HG03571 (cell line): ENCODE measurements around the gene PDGFRB.

Source experiments
- ATAC-seq: cut with Tn5 transposase; IDR thresholded peaks from one replicate; pipeline ENCODE4 v1.9.1; 2021; ENCODE audit not compliant: unreplicated experiment

The PDGFRB gene

DNA sequence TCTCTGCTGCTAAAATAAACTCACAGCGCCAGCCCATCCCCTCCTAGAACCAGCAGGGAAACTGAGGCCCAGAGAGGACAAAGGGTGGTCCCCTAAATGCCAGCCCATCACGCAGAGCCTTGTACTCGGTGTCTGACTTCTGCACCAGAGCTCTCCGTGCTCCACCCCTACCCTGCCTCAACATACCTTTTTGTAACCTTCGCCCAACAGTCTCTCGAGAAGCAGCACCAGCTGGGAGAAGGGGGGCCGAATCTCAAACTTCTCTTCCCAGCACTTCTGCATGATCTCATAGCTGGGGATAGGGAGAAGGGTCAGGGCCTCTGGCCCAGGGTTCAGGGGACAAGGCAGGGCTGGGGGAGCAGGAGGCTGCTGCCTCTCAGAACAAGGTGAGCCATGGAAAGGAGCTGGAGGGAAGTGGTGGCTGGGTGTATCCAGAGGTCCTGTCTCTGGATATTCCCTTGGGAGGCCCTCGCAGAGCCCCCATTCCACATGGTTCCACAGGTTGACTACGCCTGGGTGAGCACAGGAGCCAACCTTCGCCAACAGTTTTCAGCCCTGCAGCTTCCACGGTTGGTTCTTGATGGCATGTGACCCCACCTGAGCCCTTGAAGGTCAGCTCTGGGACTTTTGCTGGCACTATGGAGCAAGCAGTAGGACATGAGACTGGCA lies 37.0 kb downstream of the PDGFRB start:
- no peak for ATAC-seq

GRCh38 chr5:150117945-150118560 lies 37.6 kb downstream of the PDGFRB start:
- ATAC-seq = no peak

GRCh38 chr5:150116667-150117400 lies 38.8 kb downstream of the PDGFRB start:
- no peak for ATAC-seq

DNA sequence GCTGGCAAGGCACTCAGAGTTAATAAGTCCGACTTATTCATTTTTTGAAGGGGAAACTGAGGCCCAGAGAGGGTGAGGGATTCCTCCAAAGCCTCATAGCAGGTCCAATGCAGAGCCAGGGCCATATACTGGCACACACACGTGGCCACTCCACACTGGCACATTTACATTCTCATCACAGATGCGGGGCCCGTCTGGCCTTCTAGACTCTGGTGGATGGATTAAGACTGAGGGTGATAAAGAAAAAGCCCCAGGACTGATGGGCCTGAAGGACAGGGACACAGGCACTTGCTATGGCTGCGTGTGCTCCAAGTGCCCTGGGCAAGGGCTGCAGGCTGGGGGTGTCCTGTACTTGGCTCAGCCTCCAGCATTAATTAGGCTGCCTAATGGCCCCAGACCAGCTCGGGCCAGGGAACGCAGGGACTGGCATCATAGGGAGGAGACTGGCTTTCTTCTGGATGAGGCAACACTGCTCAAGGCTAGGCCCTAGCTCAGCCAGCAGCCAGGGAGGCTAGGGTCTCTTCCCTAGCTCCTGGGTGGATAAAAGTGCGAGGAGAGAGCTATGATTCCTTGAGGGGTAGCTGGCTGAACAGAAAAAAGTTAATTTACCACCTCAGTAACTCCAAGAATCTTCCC lies 40.8 kb downstream of the PDGFRB start:
- ATAC-seq = no peak

DNA sequence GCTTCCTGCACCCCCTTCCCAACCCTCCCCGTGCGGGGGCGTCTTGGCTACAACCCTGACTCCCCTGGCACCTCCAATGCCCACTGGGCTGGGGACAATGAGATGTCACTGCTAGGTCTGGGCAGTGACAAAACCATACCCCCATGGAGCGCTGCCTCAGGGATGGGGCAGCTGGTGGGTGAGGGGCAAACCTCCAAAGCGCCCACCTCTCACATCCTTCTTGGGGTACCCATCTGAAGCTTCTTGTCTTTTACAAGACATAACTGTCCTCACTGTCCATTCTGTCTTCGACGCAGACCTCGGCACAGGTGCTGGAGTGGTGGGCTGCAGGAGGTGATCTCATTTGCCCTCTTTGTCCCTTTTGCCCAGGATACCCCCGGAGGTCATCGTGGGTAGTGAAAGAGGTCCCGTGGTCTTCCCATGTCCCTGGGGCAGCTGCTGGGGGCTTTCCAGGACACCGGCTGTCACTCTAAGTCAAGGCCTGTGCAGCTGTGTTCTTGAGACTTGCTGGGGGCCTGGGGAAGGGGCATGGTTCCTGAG lies 41.5 kb downstream of the PDGFRB start:
- no peak for ATAC-seq

DNA sequence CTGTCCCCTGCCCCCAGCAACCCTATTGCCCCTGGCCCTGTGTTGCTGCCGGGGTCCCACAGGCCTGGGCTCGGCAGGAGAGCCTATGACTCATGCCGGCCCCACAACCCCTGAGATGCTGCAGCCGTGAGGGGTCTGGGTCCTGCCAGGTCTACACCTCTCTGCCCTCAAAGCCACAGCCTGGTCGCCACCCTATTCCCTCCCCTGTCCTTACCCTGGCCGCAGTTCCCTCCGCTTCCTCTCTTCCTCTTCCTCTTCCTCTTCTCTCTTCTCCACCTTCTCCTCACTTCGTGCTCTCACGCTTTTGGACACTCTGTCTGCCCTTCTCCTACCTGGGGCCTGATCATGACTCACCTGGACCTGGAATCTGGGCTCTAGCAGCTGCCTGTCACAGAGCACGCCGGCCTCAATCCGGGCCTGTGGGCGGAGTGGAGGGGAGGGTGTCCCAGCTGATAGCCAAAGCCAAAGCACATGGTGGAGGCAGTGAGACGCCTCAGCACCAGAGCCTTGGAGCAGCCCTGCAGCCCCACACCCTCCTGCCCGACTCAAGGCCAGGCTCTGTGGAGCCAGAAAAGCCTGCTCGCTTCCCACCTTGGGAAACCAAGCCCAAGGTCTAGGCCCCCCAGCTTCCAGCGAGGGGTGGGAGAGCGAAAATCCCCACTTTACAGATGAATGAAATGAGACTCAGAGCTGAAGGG lies 42.4 kb downstream of the PDGFRB start:
- ATAC-seq = no peak

GRCh38 chr5:150112201-150113046 lies 43.2 kb downstream of the PDGFRB start:
- no peak for ATAC-seq

- no peak for ATAC-seq
Measured at GRCh38 chr5:150111122-150111521, 44.5 kb downstream of the PDGFRB start.

DNA sequence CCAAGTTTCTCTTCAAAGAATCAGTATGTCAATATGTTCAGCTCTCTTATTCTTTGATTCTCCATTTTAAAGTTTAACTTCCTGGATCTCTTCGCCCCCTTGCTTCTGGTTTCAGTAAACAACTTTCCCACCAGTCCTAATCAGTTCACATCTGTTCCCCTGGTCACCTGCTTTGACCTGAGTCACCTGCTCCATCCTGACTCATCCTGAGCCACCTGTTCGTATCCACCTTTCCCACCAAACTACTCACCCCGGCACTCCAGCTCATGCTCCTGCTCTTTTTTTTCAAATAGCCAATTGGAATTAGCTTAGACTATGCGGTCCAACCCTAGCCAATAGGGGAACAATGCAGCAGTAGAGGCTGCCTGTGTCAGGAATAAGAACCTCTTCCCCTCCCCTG lies 45.7 kb downstream of the PDGFRB start:
- ATAC-seq = no peak

DNA sequence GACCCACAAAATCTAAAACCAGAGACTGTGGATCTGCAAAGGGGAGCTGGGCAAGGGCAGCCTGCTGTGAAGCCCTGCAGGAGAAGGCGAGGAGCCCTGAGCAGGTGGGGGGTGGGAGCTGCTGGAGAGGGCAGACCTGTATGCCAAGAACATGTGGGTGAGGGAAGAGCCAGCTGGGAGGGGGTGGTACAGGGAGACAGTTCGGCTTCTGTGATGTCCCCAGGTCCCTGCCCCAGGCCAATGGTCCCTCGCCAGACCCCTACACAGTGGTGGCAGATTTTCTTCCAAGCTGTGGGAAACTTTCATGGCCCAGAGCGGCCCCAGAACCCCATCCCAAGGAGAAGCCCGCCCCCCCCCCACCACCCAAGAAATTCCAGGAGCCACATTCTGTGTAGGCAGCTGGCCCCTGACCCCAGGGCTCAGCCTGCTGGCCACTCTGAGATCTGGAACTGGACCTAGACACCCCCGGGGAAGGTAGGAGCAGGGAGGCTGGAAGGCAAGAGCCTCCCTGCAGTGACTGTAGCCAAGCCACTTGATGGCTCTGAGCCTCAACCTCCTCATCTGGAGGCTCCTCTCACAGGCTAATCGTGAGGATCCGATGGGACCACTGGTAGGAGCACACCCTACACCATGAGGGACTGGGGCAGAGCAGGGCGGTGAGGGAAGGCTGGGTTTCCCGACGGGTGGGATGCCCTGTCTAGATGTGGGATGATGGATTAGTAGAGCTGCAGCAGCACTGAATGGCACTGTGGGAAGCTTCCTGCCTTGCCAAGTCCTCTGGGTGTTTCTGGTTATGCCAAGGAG lies 46.7 kb downstream of the PDGFRB start:
- ATAC-seq = no peak

- no peak for ATAC-seq
Measured at GRCh38 chr5:150107909-150108447, 47.7 kb downstream of the PDGFRB start.

DNA sequence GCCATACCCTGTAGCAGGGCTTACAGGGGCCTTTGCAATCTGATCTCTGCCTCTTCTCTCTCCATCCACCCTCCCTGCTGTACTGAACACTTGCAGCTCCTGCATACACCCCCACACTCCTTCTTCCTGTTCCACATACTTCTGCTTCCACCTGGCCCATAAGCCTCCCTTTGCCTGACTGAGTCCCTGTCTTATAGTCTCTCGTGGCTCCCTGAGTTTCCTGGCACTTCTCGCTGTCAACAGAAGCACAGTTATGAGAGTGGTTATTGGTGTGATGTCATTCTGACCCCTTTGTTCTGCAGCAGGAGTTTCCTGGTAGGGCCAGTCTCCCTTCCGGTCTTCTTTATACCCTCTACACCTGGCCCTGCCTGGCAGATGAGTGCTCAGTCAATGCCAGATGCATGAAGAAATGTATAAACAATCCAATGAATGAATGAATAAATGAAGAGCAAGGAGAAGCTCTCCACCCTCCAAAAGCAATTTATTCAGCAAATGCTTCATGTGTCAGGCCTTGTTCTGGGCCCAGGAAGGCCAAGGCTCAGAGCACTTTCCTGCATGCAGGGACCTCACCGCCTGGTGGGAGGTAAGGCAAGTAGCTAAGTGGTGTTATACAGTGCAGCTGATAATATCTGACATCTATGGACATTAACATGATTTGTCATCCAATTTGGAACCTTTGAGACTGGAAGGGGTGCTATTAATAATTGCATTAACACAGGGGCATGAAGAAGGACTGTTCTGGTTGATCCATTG lies 48.8 kb downstream of the PDGFRB start:
- no peak for ATAC-seq

DNA sequence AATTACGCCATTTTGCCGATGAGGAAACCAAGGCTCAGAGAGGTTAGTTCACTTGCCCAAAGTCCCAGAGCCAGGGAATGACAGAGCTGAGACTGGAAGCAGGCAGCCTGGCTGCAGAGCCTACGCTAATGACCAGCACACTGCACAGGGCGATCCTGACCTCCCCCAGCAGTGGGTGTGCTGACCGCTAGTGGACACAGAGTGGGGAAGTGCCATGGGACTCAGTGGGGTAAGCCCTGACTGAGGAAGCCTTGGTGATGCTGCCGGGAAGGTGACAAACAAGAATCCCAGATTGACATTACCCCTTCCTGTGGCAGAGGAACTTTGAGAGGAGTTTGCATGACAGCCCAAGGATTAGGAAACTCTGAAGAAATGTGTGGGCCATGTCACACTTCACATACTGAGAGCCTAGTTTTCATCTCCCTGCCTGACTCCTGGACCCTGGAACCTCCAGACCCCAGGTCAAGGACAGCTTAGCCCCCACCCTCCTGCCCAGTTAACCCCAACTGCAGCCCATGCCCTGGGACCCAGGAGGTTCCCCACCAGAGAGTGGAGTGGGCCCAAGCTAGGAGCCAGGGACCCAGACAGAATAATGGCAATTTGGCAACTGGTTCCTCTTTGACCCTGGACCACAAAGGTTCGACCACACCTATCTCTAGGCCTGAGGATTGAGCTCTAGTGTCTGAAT lies 49.6 kb downstream of the PDGFRB start:
- ATAC-seq = no peak

GRCh38 chr5:150104550-150104870 lies 51.1 kb downstream of the PDGFRB start:
- ATAC-seq = no peak

- ATAC-seq = no peak
Measured at GRCh38 chr5:150103678-150104549, 51.7 kb downstream of the PDGFRB start.

- ATAC-seq = no peak
Measured at GRCh38 chr5:150101023-150101422, 54.6 kb downstream of the PDGFRB start.

DNA sequence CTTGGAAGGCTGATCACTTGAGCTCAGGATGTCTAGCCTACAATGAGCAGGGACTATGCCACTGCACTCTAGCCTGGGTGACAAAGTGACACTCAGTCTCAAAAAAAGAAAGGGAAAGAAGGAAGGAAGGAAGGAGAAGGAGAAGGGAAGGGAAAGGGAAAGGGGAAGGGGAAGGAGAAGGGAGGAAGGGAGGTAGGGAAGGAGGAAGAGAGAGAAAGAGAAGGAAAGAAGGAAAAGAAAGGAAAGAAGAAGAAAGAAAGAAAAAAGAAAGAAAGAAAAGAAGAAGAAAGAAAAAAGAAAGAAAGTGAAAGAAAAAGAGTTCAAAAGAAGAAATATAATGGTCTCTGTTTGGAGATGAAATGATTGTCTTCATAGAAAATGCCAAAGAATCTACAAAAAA lies 58.5 kb downstream of the PDGFRB start:
- no peak for ATAC-seq
